IMR-90 (cell line): ENCODE results near the gene COIL.

Experiments
- CHD1 ChIP-seq: IDR thresholded peaks from 2 replicates; pipeline ENCODE4 v1.6.1; 2012; ENCODE audit warnings: low read depth, low read length, improper control_type of control experiment
- CTCF ChIP-seq: conservative IDR thresholded peaks from 2 replicates; pipeline ENCODE4 v1.5.1; 2012; ENCODE audit warnings: mild to moderate bottlenecking, low read depth, low read length, improper control_type of control experiment
- ELK1 ChIP-seq: fragments of 150-350 bp; IDR thresholded peaks from 2 replicates; pipeline ENCODE4 v1.6.1; 2016; ENCODE audit warnings: low read depth, mild to moderate bottlenecking, low read length, moderate library complexity, borderline replicate concordance
- MAZ ChIP-seq: IDR thresholded peaks from 2 replicates; pipeline ENCODE4 v1.6.1; 2012; ENCODE audit warnings: low read depth, mild to moderate bottlenecking, low read length, improper control_type of control experiment, moderate library complexity, borderline replicate concordance
- POLR2A ChIP-seq: IDR thresholded peaks from 2 replicates; pipeline ENCODE4 v1.6.1; 2012; ENCODE audit warnings: mild to moderate bottlenecking, low read depth, low read length
- RAD21 ChIP-seq: IDR thresholded peaks from 2 replicates; pipeline ENCODE4 v1.6.1; 2012; ENCODE audit warnings: low read length, improper control_type of control experiment
- RFX5 ChIP-seq: IDR thresholded peaks from 2 replicates; pipeline ENCODE4 v1.8.0; 2012; ENCODE audit warnings: low read depth, mild to moderate bottlenecking, low read length, moderate library complexity
- SMC3 ChIP-seq: fragments of 150-350 bp; IDR thresholded peaks from 2 replicates; pipeline ENCODE4 v1.6.1; 2016; ENCODE audit warnings: low read depth, mild to moderate bottlenecking, antibody characterized with exemption, low read length, moderate library complexity
- TF ChIP-seq, protein P1 (sequence below): fragments of 150-350 bp; IDR thresholded peaks from 2 replicates; pipeline ENCODE4 v1.6.1; 2017; ENCODE audit warnings: mild to moderate bottlenecking, antibody characterized with exemption, low read length, low read depth

GRCh38 chr17:56925088-56925487 lies 35.8 kb downstream of the COIL start:
- TF ChIP-seq RAD21 (no peak), CTCF (no peak), SMC3 (no peak), CHD1 (no peak), RFX5 (no peak), POLR2A (no peak), ELK1 (no peak), MAZ (no peak)
- TF ChIP-seq, protein P1, sequence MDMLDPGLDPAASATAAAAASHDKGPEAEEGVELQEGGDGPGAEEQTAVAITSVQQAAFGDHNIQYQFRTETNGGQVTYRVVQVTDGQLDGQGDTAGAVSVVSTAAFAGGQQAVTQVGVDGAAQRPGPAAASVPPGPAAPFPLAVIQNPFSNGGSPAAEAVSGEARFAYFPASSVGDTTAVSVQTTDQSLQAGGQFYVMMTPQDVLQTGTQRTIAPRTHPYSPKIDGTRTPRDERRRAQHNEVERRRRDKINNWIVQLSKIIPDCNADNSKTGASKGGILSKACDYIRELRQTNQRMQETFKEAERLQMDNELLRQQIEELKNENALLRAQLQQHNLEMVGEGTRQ: no peak
